GM23338 (cell line): Measurements from ENCODE around the gene MYH3.

Experiments
- EZH2 ChIP-seq: fragments of 200-600 bp; sonication (generic); IDR thresholded peaks from one replicate; pipeline ENCODE4 v1.8.0; 2017; ENCODE audit warnings: antibody characterized with exemption, mild to moderate bottlenecking, low read depth; ENCODE audit not compliant: unreplicated experiment
- EZH2phosphoT487 ChIP-seq: fragments of 200-600 bp; sonication (generic); IDR thresholded peaks from one replicate; pipeline ENCODE4 v1.8.1; 2018; ENCODE audit warnings: antibody characterized with exemption; ENCODE audit not compliant: unreplicated experiment
- JUNB ChIP-seq: IDR thresholded peaks from one replicate; pipeline ENCODE4 v1.6.1; 2016; ENCODE audit warnings: antibody characterized with exemption; ENCODE audit not compliant: unreplicated experiment
- POLR2AphosphoS5 ChIP-seq: IDR thresholded peaks from 2 replicates; pipeline ENCODE4 v1.6.1; 2016; ENCODE audit warnings: antibody characterized with exemption, low read depth
- TF ChIP-seq, protein P1 (sequence below), 2 experiments: fragments of 200-600 bp in 1 of 2; sonication (generic) in 1 of 2; conservative IDR thresholded peaks; 2 replicates each; pipeline versions ENCODE4 v1.5.1 to v1.6.1; 2016 to 2017; ENCODE audit warnings: antibody characterized with exemption in 2 of 2, low read depth in 2 of 2, mild to moderate bottlenecking in 2 of 2, moderate library complexity in 1 of 2
- TF ChIP-seq, protein P2 (sequence below): IDR thresholded peaks from one replicate; pipeline ENCODE4 v1.6.1; 2018; ENCODE audit warnings: antibody characterized with exemption; ENCODE audit not compliant: unreplicated experiment
- TF ChIP-seq, protein P3 (sequence below): IDR thresholded peaks from 2 replicates; pipeline ENCODE4 v1.6.1; 2016; ENCODE audit warnings: antibody characterized with exemption

DNA sequence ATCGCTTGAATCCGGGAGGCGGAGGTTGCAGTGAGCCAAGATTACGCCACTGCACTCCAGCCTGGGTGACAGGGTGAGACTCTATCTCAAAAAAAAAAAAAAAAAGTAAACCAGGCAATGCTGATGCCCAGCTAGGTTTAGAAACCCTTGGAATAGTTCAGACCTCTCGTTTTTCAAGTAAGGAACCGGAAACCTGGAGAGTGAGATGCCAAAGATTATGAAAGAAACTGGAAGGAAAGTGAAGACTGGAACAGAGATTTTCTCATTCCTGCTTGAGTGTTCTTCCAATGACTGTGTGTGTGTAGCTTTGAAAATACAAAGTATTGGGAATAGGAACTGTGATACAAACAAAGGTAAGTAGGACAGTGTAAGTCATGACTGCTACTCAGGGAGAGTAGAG lies 35.7 kb downstream of the MYH3 start:
- TF ChIP-seq, protein P1, sequence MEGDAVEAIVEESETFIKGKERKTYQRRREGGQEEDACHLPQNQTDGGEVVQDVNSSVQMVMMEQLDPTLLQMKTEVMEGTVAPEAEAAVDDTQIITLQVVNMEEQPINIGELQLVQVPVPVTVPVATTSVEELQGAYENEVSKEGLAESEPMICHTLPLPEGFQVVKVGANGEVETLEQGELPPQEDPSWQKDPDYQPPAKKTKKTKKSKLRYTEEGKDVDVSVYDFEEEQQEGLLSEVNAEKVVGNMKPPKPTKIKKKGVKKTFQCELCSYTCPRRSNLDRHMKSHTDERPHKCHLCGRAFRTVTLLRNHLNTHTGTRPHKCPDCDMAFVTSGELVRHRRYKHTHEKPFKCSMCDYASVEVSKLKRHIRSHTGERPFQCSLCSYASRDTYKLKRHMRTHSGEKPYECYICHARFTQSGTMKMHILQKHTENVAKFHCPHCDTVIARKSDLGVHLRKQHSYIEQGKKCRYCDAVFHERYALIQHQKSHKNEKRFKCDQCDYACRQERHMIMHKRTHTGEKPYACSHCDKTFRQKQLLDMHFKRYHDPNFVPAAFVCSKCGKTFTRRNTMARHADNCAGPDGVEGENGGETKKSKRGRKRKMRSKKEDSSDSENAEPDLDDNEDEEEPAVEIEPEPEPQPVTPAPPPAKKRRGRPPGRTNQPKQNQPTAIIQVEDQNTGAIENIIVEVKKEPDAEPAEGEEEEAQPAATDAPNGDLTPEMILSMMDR (conservative IDR thresholded peaks at IDR 0.05; ENCODE audit: low read depth in 2 of 2), result no peak
- TF ChIP-seq JUNB (no peak), EZH2phosphoT487 (no peak), POLR2AphosphoS5 (no peak), EZH2 (no peak)
- TF ChIP-seq, protein P2, sequence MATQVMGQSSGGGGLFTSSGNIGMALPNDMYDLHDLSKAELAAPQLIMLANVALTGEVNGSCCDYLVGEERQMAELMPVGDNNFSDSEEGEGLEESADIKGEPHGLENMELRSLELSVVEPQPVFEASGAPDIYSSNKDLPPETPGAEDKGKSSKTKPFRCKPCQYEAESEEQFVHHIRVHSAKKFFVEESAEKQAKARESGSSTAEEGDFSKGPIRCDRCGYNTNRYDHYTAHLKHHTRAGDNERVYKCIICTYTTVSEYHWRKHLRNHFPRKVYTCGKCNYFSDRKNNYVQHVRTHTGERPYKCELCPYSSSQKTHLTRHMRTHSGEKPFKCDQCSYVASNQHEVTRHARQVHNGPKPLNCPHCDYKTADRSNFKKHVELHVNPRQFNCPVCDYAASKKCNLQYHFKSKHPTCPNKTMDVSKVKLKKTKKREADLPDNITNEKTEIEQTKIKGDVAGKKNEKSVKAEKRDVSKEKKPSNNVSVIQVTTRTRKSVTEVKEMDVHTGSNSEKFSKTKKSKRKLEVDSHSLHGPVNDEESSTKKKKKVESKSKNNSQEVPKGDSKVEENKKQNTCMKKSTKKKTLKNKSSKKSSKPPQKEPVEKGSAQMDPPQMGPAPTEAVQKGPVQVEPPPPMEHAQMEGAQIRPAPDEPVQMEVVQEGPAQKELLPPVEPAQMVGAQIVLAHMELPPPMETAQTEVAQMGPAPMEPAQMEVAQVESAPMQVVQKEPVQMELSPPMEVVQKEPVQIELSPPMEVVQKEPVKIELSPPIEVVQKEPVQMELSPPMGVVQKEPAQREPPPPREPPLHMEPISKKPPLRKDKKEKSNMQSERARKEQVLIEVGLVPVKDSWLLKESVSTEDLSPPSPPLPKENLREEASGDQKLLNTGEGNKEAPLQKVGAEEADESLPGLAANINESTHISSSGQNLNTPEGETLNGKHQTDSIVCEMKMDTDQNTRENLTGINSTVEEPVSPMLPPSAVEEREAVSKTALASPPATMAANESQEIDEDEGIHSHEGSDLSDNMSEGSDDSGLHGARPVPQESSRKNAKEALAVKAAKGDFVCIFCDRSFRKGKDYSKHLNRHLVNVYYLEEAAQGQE, result no peak
- TF ChIP-seq, protein P3, sequence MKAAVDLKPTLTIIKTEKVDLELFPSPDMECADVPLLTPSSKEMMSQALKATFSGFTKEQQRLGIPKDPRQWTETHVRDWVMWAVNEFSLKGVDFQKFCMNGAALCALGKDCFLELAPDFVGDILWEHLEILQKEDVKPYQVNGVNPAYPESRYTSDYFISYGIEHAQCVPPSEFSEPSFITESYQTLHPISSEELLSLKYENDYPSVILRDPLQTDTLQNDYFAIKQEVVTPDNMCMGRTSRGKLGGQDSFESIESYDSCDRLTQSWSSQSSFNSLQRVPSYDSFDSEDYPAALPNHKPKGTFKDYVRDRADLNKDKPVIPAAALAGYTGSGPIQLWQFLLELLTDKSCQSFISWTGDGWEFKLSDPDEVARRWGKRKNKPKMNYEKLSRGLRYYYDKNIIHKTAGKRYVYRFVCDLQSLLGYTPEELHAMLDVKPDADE, result no peak
